OCI-LY3 (cell line): ENCODE data around the gene MYL2.

Source experiments
- EZH2phosphoT487 ChIP-seq: fragments of 200-600 bp; shearing (Covaris generic); IDR thresholded peaks from 2 replicates; pipeline ENCODE4 v1.6.1; 2018; ENCODE audit warnings: antibody characterized with exemption, mixed run types, low read depth
- TF ChIP-seq, protein P1 (sequence below): fragments of 200-600, 300-600 bp; sonication (generic); IDR thresholded peaks from 2 replicates; pipeline ENCODE4 v1.5.1; 2014; ENCODE audit warnings: antibody characterized with exemption, low read length, low read depth

- TF ChIP-seq, protein P1, sequence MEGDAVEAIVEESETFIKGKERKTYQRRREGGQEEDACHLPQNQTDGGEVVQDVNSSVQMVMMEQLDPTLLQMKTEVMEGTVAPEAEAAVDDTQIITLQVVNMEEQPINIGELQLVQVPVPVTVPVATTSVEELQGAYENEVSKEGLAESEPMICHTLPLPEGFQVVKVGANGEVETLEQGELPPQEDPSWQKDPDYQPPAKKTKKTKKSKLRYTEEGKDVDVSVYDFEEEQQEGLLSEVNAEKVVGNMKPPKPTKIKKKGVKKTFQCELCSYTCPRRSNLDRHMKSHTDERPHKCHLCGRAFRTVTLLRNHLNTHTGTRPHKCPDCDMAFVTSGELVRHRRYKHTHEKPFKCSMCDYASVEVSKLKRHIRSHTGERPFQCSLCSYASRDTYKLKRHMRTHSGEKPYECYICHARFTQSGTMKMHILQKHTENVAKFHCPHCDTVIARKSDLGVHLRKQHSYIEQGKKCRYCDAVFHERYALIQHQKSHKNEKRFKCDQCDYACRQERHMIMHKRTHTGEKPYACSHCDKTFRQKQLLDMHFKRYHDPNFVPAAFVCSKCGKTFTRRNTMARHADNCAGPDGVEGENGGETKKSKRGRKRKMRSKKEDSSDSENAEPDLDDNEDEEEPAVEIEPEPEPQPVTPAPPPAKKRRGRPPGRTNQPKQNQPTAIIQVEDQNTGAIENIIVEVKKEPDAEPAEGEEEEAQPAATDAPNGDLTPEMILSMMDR, result no peak
- no peak for TF ChIP-seq EZH2phosphoT487
Observed at GRCh38 chr12:110874781-110875180, 45.6 kb downstream of the MYL2 start.
